ENCODE data around the gene FLYWCH1.
A peak's percentile ranks its signal among the peaks of the same experiment; 100 is the strongest.

FLYWCH1 gene

GRCh38 chr16:2955438-2955778 is 43.7 kb downstream of the FLYWCH1 start:
- Histone ChIP-seq H3K9ac (ENCODE audit: insufficient read length) (no peak overlapping the region), H3K27ac (no peak overlapping the region), H3K9me3 (ENCODE audit: low read depth, low read length) (no peaks in the 10 kb centered on the region), H3K36me3 (ENCODE audit: insufficient read depth, low read length) (no peaks in the 10 kb centered on the region), H3K4me3 (no peak overlapping the region)
- DNase-seq (ENCODE audit: low read depth, low spot score), result no peak
- TF ChIP-seq FOXP2 (optimal IDR thresholded peaks at IDR 0.05; ENCODE audit: control extremely low read depth, extremely low read length, insufficient read depth) (no peak), POLR2AphosphoS5 (IDR thresholded peaks at IDR 0.05; ENCODE audit: borderline replicate concordance, low read depth, low read length) (no peak), EZH2 (IDR thresholded peaks at IDR 0.05) (no peak)

- DNase-seq (ENCODE audit: low read depth, low spot score), result no peak
- Histone ChIP-seq H3K9ac (ENCODE audit: insufficient read length) (no peak overlapping the region), H3K4me3 (no peak overlapping the region), H3K9me3 (ENCODE audit: low read depth, low read length) (no peaks in the 10 kb centered on the region), H3K36me3 (ENCODE audit: insufficient read depth, low read length) (no peaks in the 10 kb centered on the region), H3K27ac (no peak overlapping the region)
- TF ChIP-seq EZH2 (IDR thresholded peaks at IDR 0.05), result no peak
- no peak for TF ChIP-seq FOXP2 (optimal IDR thresholded peaks at IDR 0.05; ENCODE audit: control extremely low read depth, extremely low read length, insufficient read depth)
- TF ChIP-seq POLR2AphosphoS5 (IDR thresholded peaks at IDR 0.05; ENCODE audit: borderline replicate concordance, low read depth, low read length), result no peak
These were observed 44.2 kb downstream of the FLYWCH1 start for GRCh38 chr16:2955779-2956578.

- no peaks in the 10 kb centered on the region for H3K9me3 ChIP-seq (ENCODE audit: low read depth, low read length)
- no peaks in the 10 kb centered on the region for H3K36me3 ChIP-seq (ENCODE audit: insufficient read depth, low read length)
- H3K27ac ChIP-seq, result no peak overlapping the region
- H3K9ac ChIP-seq (ENCODE audit: insufficient read length), result no peak overlapping the region
- no peak for DNase-seq (ENCODE audit: low read depth, low spot score)
- no peak overlapping the region for H3K4me3 ChIP-seq
- no peak for TF ChIP-seq FOXP2 (optimal IDR thresholded peaks at IDR 0.05; ENCODE audit: control extremely low read depth, extremely low read length, insufficient read depth)
- no peak for TF ChIP-seq EZH2 (IDR thresholded peaks at IDR 0.05)
- TF ChIP-seq POLR2AphosphoS5 (IDR thresholded peaks at IDR 0.05; ENCODE audit: borderline replicate concordance, low read depth, low read length), result no peak
These were observed 44.8 kb downstream of the FLYWCH1 start for GRCh38 chr16:2956579-2956956.

GRCh38 chr16:2959206-2959605 is 47.5 kb downstream of the FLYWCH1 start:
- Histone ChIP-seq H3K4me3 (no peak overlapping the region), H3K9ac (ENCODE audit: insufficient read length) (no peak overlapping the region), H3K9me3 (ENCODE audit: low read depth, low read length) (no peaks in the 10 kb centered on the region), H3K36me3 (ENCODE audit: insufficient read depth, low read length) (no peaks in the 10 kb centered on the region), H3K27ac (no peak overlapping the region)
- no peak for DNase-seq (ENCODE audit: low read depth, low spot score)
- TF ChIP-seq FOXP2 (optimal IDR thresholded peaks at IDR 0.05; ENCODE audit: control extremely low read depth, extremely low read length, insufficient read depth), result no peak
- TF ChIP-seq POLR2AphosphoS5 (IDR thresholded peaks at IDR 0.05; ENCODE audit: borderline replicate concordance, low read depth, low read length), result no peak
- no peak for TF ChIP-seq EZH2 (IDR thresholded peaks at IDR 0.05)

GRCh38 chr16:2960183-2961010 is 48.7 kb downstream of the FLYWCH1 start:
- no peak overlapping the region for H3K9ac ChIP-seq (ENCODE audit: insufficient read length)
- no peaks in the 10 kb centered on the region for H3K9me3 ChIP-seq (ENCODE audit: low read depth, low read length)
- H3K4me3 ChIP-seq, result no peak overlapping the region
- DNase-seq (ENCODE audit: low read depth, low spot score), result no peak
- H3K27ac ChIP-seq, result no peak overlapping the region
- TF ChIP-seq POLR2AphosphoS5 (IDR thresholded peaks at IDR 0.05; ENCODE audit: borderline replicate concordance, low read depth, low read length), result no peak
- no peak for TF ChIP-seq EZH2 (IDR thresholded peaks at IDR 0.05)
- no peak for TF ChIP-seq FOXP2 (optimal IDR thresholded peaks at IDR 0.05; ENCODE audit: control extremely low read depth, extremely low read length, insufficient read depth)
- H3K36me3 ChIP-seq (ENCODE audit: insufficient read depth, low read length), result no peaks in the 10 kb centered on the region

- H3K27ac ChIP-seq, result no peak overlapping the region
- no peaks in the 10 kb centered on the region for H3K36me3 ChIP-seq (ENCODE audit: insufficient read depth, low read length)
- H3K9ac ChIP-seq (ENCODE audit: insufficient read length), result no peak overlapping the region
- TF ChIP-seq POLR2AphosphoS5 (IDR thresholded peaks at IDR 0.05; ENCODE audit: borderline replicate concordance, low read depth, low read length) (no peak), FOXP2 (optimal IDR thresholded peaks at IDR 0.05; ENCODE audit: control extremely low read depth, extremely low read length, insufficient read depth) (no peak), EZH2 (IDR thresholded peaks at IDR 0.05) (no peak)
- no peak for DNase-seq (ENCODE audit: low read depth, low spot score)
- H3K4me3 ChIP-seq, result no peak overlapping the region
- H3K9me3 ChIP-seq (ENCODE audit: low read depth, low read length), result no peaks in the 10 kb centered on the region
These were observed 50.8 kb downstream of the FLYWCH1 start for GRCh38 chr16:2962334-2963073.

- DNase-seq (ENCODE audit: low read depth, low spot score), result no peak
- Histone ChIP-seq H3K9me3 (ENCODE audit: low read depth, low read length) (no peaks in the 10 kb centered on the region), H3K27ac (no peak overlapping the region), H3K36me3 (ENCODE audit: insufficient read depth, low read length) (no peaks in the 10 kb centered on the region), H3K9ac (ENCODE audit: insufficient read length) (peak overlapping the region; percentile 11), H3K4me3 (peak overlapping the region; percentile 83)
- TF ChIP-seq EZH2 (IDR thresholded peaks at IDR 0.05) (no peak), FOXP2 (optimal IDR thresholded peaks at IDR 0.05; ENCODE audit: control extremely low read depth, extremely low read length, insufficient read depth) (no peak)
These were observed 51.5 kb downstream of the FLYWCH1 start for GRCh38 chr16:2963074-2963722.
